HEK293T (cell line): ENCODE measurements around the gene MAB21L1.

Experiments
- CTCF ChIA-PET: fragments of 350-600 bp; formaldehyde crosslinking; extraction: SDS; loops from one replicate; lab custom pipeline; 2021; ENCODE audit warnings: antibody characterized with exemption, inconsistent platforms; lab: Yijun Ruan, JAX
- POLR2A ChIA-PET: fragments of 350-600 bp; formaldehyde crosslinking; extraction: SDS; loops from one replicate; lab custom pipeline; 2020; ENCODE audit warnings: antibody characterized with exemption, inconsistent platforms; lab: Yijun Ruan, JAX
- DNase-seq: peaks from one replicate; pipeline ENCODE4 v3.0.0; 2012; ENCODE audit warnings: mixed read lengths; ENCODE audit errors: extremely low spot score
- ARNT ChIP-seq: fragments of 450-650 bp; IDR thresholded peaks from 2 replicates; pipeline ENCODE4 v1.6.1; 2017; ENCODE audit warnings: mild to moderate bottlenecking
- BHLHE40 ChIP-seq: fragments of 450-650 bp; IDR thresholded peaks from 2 replicates; pipeline ENCODE4 v1.6.1; 2016; ENCODE audit warnings: mild to moderate bottlenecking, moderate library complexity, borderline replicate concordance
- CTBP1 ChIP-seq: fragments of 450-650 bp; IDR thresholded peaks from 2 replicates; pipeline ENCODE4 v1.6.1; 2016; ENCODE audit warnings: borderline replicate concordance
- ELF4 ChIP-seq: fragments of 450-650 bp; IDR thresholded peaks from 2 replicates; pipeline ENCODE4 v1.6.1; 2017; ENCODE audit warnings: antibody characterized with exemption
- FOXA1 ChIP-seq: fragments of 450-650 bp; IDR thresholded peaks from 2 replicates; pipeline ENCODE4 v1.6.1; 2016; ENCODE audit warnings: mild to moderate bottlenecking
- FOXK2 ChIP-seq: fragments of 450-650 bp; IDR thresholded peaks from 2 replicates; pipeline ENCODE4 v1.6.1; 2016; ENCODE audit warnings: mild to moderate bottlenecking
- FOXM1 ChIP-seq: fragments of 450-650 bp; IDR thresholded peaks from 2 replicates; pipeline ENCODE4 v1.6.1; 2017; ENCODE audit warnings: mild to moderate bottlenecking, borderline replicate concordance
- HDGF ChIP-seq: fragments of 450-650 bp; IDR thresholded peaks from 2 replicates; pipeline ENCODE4 v1.6.1; 2017; ENCODE audit warnings: antibody characterized with exemption, borderline replicate concordance
- L3MBTL2 ChIP-seq: fragments of 450-650 bp; conservative IDR thresholded peaks from 2 replicates; pipeline ENCODE4 v1.6.1; 2016; ENCODE audit warnings: mild to moderate bottlenecking
- LEF1 ChIP-seq: fragments of 450-650 bp; IDR thresholded peaks from 2 replicates; pipeline ENCODE4 v1.6.1; 2017; ENCODE audit warnings: mild to moderate bottlenecking, borderline replicate concordance
- NFRKB ChIP-seq: fragments of 450-650 bp; IDR thresholded peaks from 2 replicates; pipeline ENCODE4 v1.6.1; 2016; ENCODE audit warnings: mild to moderate bottlenecking, moderate library complexity
- PKNOX1 ChIP-seq: fragments of 450-650 bp; IDR thresholded peaks from 2 replicates; pipeline ENCODE4 v1.6.1; 2016
- SP1 ChIP-seq: fragments of 450-650 bp; IDR thresholded peaks from 2 replicates; pipeline ENCODE4 v1.6.1; 2017
- SUZ12 ChIP-seq: fragments of 450-650 bp; IDR thresholded peaks from 2 replicates; pipeline ENCODE4 v1.6.1; 2016; ENCODE audit warnings: mild to moderate bottlenecking
- TARDBP ChIP-seq: fragments of 450-650 bp; IDR thresholded peaks from 2 replicates; pipeline ENCODE4 v1.6.1; 2016
- ZNF384 ChIP-seq: fragments of 450-650 bp; IDR thresholded peaks from 2 replicates; pipeline ENCODE4 v1.6.1; 2016

Gene MAB21L1

GRCh38 chr13:35484384-35484783, 7.9 kb upstream of the MAB21L1 start:
- CTCF ChIA-PET: no interaction called here
- no peak for TF ChIP-seq FOXA1
- no peak for TF ChIP-seq SUZ12
- no peak for TF ChIP-seq BHLHE40
- no peak for TF ChIP-seq PKNOX1
- no peak for TF ChIP-seq FOXM1
- TF ChIP-seq HDGF: no peak
- TF ChIP-seq ZNF384: no peak
- no peak for TF ChIP-seq TARDBP
- no peak for TF ChIP-seq LEF1
- no peak for TF ChIP-seq ARNT
- no peak for TF ChIP-seq FOXK2
- TF ChIP-seq NFRKB: no peak
- TF ChIP-seq CTBP1: no peak
- no peak for TF ChIP-seq ELF4
- no peak for TF ChIP-seq SP1
- no peak for TF ChIP-seq L3MBTL2

GRCh38 chr13:35483761-35484160, 7.3 kb upstream of the MAB21L1 start:
- TF ChIP-seq PKNOX1: no peak
- TF ChIP-seq BHLHE40: no peak
- TF ChIP-seq FOXM1: no peak
- no peak for TF ChIP-seq FOXA1
- no peak for TF ChIP-seq SUZ12
- no peak for TF ChIP-seq NFRKB
- no peak for TF ChIP-seq HDGF
- TF ChIP-seq ZNF384: no peak
- TF ChIP-seq FOXK2: no peak
- TF ChIP-seq SP1: no peak
- no peak for TF ChIP-seq ELF4
- TF ChIP-seq L3MBTL2: no peak
- TF ChIP-seq ARNT: no peak
- TF ChIP-seq CTBP1: no peak
- no peak for TF ChIP-seq LEF1
- no peak for TF ChIP-seq TARDBP
- ChIA-PET POLR2A (no interaction called here), CTCF (no interaction called here)
- DNase-seq: no peak

More at GRCh38 chr13:35484384-35484783, 7.9 kb upstream of the MAB21L1 start:
- no peak for DNase-seq
- POLR2A ChIA-PET: no interaction called here

- CTCF ChIA-PET: no interaction called here
- TF ChIP-seq PKNOX1 (no peak), LEF1 (no peak), FOXM1 (no peak), NFRKB (no peak), SP1 (no peak), TARDBP (no peak), FOXA1 (no peak), SUZ12 (no peak)
- POLR2A ChIA-PET: no interaction called here
- no peak for DNase-seq
Observed at GRCh38 chr13:35482527-35482926, 6.0 kb upstream of the MAB21L1 start.

- no peak for DNase-seq
- TF ChIP-seq FOXA1: no peak
- no peak for TF ChIP-seq ARNT
- TF ChIP-seq FOXM1: no peak
- TF ChIP-seq SP1: no peak
- no peak for TF ChIP-seq CTBP1
- no peak for TF ChIP-seq NFRKB
- TF ChIP-seq LEF1: no peak
- no peak for TF ChIP-seq TARDBP
- TF ChIP-seq ZNF384: no peak
- TF ChIP-seq L3MBTL2: no peak
- no peak for TF ChIP-seq BHLHE40
- ChIA-PET CTCF (no interaction called here), POLR2A (no interaction called here)
Observed at GRCh38 chr13:35481777-35482176, 5.3 kb upstream of the MAB21L1 start.

GRCh38 chr13:35480346-35480745, 3.9 kb upstream of the MAB21L1 start:
- CTCF ChIA-PET: no interaction called here
- TF ChIP-seq LEF1 (no peak), L3MBTL2 (no peak), FOXK2 (no peak), FOXM1 (no peak), PKNOX1 (no peak), ELF4 (no peak), NFRKB (no peak), TARDBP (no peak), FOXA1 (no peak), ZNF384 (no peak), BHLHE40 (no peak), HDGF (no peak), SUZ12 (no peak), ARNT (no peak), CTBP1 (no peak), SP1 (no peak)
- DNase-seq: no peak
- POLR2A ChIA-PET: no interaction called here

- TF ChIP-seq FOXA1: no peak
- TF ChIP-seq SP1: no peak
- TF ChIP-seq HDGF: no peak
- ChIA-PET CTCF (no interaction called here), POLR2A (no interaction called here)
- DNase-seq: no peak
Observed at GRCh38 chr13:35479706-35480105, 3.2 kb upstream of the MAB21L1 start.
